ENCODE measurements around the gene UNC5C.

UNC5C gene

DNA sequence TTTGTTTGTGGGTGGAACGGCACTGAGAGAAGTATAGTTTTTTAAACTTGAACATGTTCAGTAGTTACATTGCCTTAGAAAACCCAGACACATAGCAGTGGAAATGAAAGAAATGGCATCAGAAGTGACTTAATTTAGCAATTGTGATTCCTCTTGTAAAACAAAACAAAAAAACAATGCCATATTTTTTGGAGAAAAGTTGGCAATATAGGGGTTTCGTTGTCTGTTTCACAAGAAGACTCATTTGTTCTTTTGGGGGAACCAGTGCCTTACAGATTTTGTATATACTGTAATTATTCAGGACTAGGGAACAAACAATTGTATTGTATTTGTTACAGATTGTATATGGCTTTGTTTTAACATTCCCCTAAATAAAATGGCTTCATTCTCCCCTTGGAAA, 390.7 kb downstream of the UNC5C start:
- no peak overlapping the region for H3K4me3 ChIP-seq (ENCODE audit: low read depth, low read length)
- DNase-seq (ENCODE audit: low read depth), result no peak
- TF ChIP-seq, protein P1, sequence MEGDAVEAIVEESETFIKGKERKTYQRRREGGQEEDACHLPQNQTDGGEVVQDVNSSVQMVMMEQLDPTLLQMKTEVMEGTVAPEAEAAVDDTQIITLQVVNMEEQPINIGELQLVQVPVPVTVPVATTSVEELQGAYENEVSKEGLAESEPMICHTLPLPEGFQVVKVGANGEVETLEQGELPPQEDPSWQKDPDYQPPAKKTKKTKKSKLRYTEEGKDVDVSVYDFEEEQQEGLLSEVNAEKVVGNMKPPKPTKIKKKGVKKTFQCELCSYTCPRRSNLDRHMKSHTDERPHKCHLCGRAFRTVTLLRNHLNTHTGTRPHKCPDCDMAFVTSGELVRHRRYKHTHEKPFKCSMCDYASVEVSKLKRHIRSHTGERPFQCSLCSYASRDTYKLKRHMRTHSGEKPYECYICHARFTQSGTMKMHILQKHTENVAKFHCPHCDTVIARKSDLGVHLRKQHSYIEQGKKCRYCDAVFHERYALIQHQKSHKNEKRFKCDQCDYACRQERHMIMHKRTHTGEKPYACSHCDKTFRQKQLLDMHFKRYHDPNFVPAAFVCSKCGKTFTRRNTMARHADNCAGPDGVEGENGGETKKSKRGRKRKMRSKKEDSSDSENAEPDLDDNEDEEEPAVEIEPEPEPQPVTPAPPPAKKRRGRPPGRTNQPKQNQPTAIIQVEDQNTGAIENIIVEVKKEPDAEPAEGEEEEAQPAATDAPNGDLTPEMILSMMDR (IDR thresholded peaks at IDR 0.05; ENCODE audit: low read depth, low read length, missing control alignments), result no peak
- in situ Hi-C loops (cut with HindIII; ENCODE audit: low sequenced_read_pairs), result no loop called here

GRCh38 chr4:95157596-95157995, 391.2 kb downstream of the UNC5C start:
- DNase-seq (ENCODE audit: low read depth), result no peak
- H3K4me3 ChIP-seq (ENCODE audit: low read depth, low read length), result no peak overlapping the region
- TF ChIP-seq, protein P1 (IDR thresholded peaks at IDR 0.05; ENCODE audit: low read depth, low read length, missing control alignments), result no peak
- in situ Hi-C loops (cut with HindIII; ENCODE audit: low sequenced_read_pairs), result no loop called here

- no peak for DNase-seq (ENCODE audit: low read depth)
- TF ChIP-seq, protein P1 (IDR thresholded peaks at IDR 0.05; ENCODE audit: low read depth, low read length, missing control alignments), result no peak
- no peak overlapping the region for H3K4me3 ChIP-seq (ENCODE audit: low read depth, low read length)
- in situ Hi-C loops (cut with HindIII; ENCODE audit: low sequenced_read_pairs), result no loop called here
Observed at GRCh38 chr4:95156452-95156765, 392.4 kb downstream of the UNC5C start.

- TF ChIP-seq, protein P1 (IDR thresholded peaks at IDR 0.05; ENCODE audit: low read depth, low read length, missing control alignments), result peak; percentile 48
- H3K4me3 ChIP-seq (ENCODE audit: low read depth, low read length), result no peak overlapping the region
- in situ Hi-C loops (cut with HindIII; ENCODE audit: low sequenced_read_pairs), result no loop called here
Observed at GRCh38 chr4:95155759-95156451, 392.9 kb downstream of the UNC5C start.

GRCh38 chr4:95153182-95153581, 395.6 kb downstream of the UNC5C start:
- TF ChIP-seq, protein P1 (IDR thresholded peaks at IDR 0.05; ENCODE audit: low read depth, low read length, missing control alignments), result no peak
- in situ Hi-C loops (cut with HindIII; ENCODE audit: low sequenced_read_pairs), result no loop called here
- DNase-seq (ENCODE audit: low read depth), result no peak
- no peak overlapping the region for H3K4me3 ChIP-seq (ENCODE audit: low read depth, low read length)

More at GRCh38 chr4:95155759-95156451, 392.9 kb downstream of the UNC5C start:
- DNase-seq (ENCODE audit: low read depth), result peak; percentile 38

DNA sequence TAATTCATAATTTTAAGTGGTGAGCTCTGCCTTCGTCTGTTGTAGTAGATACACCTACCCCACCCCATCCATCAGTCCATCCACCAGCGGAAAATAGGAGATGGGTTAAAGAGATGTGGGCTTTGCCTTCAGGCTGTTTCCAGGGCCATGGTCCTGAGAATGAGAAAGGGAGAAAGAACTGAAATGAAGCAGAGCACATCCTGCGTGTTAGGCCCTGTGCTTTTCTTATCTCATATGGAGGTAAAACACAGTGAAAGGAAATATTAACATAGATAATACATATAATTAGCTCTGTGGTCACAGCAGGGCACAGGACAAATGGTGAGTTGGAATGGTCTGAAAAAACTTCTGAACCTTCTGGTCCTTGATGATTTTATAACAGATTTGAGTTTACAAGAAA, 397.5 kb downstream of the UNC5C start:
- no peak for DNase-seq (ENCODE audit: low read depth)
- no peak overlapping the region for H3K4me3 ChIP-seq (ENCODE audit: low read depth, low read length)
- TF ChIP-seq, protein P1 (IDR thresholded peaks at IDR 0.05; ENCODE audit: low read depth, low read length, missing control alignments), result no peak
- in situ Hi-C loops (cut with HindIII; ENCODE audit: low sequenced_read_pairs), result no loop called here
